H1 (cell line): ENCODE data around the gene COPS7A. TPM values are rescaled to one million over a fixed set of nuclear protein-coding genes. Genes with fewer than 3 reads are reported as not detected.

Experiments
- CTCF ChIA-PET: fragments of 300-600 bp; sonication (Branson Sonifier 250); formaldehyde crosslinking; loops from one replicate; lab custom pipeline; 2021; ENCODE audit not compliant: partially characterized antibody; lab: Charles Lee
- POLR2A ChIA-PET: fragments of 300-600 bp; sonication (Branson Sonifier 250); formaldehyde crosslinking; loops from one replicate; lab custom pipeline; 2021; ENCODE audit warnings: inconsistent platforms; ENCODE audit not compliant: partially characterized antibody; lab: Charles Lee
- DNase-seq, 2 experiments: peaks; one replicate each; pipeline versions ENCODE4 v3.0.0 to v3.0.0-alpha.2; 2010 to 2022; ENCODE audit warnings: low spot score in 2 of 2, low read depth in 1 of 2, mixed read lengths in 1 of 2
- FAIRE-seq: peaks from 2 replicates; lab custom pipeline; 2011; peaks lifted over from hg19 to GRCh38; lab: Jason Lieb, UNC
- H2AFZ ChIP-seq: 2 replicates; pipeline ENCODE4 v1.8.1; 2012; ENCODE audit warnings: low read length, inconsistent platforms
- H2AK5ac ChIP-seq: 2 replicates; pipeline ENCODE4 v1.6.1; 2013; ENCODE audit warnings: low read depth, low read length
- H2BK120ac ChIP-seq: replicated peaks from 2 replicates; pipeline ENCODE3; 2013; ENCODE audit warnings: low read depth, low read length, inconsistent platforms
- H2BK12ac ChIP-seq: 2 replicates; pipeline ENCODE4 v1.6.1; 2013; ENCODE audit warnings: low read depth, low read length
- H2BK15ac ChIP-seq: 2 replicates; pipeline ENCODE4 v1.6.1; 2013; ENCODE audit warnings: low read length
- H2BK20ac ChIP-seq: 2 replicates; pipeline ENCODE4 v1.6.1; 2013; ENCODE audit warnings: low read length
- H2BK5ac ChIP-seq: 2 replicates; pipeline ENCODE4 v1.6.1; 2013; ENCODE audit warnings: low read depth, low read length
- H3K14ac ChIP-seq: 2 replicates; pipeline ENCODE4 v1.6.1; 2013; ENCODE audit warnings: inconsistent platforms; ENCODE audit not compliant: insufficient read length
- H3K18ac ChIP-seq: 2 replicates; pipeline ENCODE4 v1.6.1; 2013; ENCODE audit warnings: low read length; ENCODE audit errors: extremely low read depth
- H3K23ac ChIP-seq: 2 replicates; pipeline ENCODE4 v1.6.1; 2013; ENCODE audit warnings: inconsistent platforms; ENCODE audit not compliant: insufficient read length
- H3K23me2 ChIP-seq: 2 replicates; pipeline ENCODE4 v1.6.1; 2013; ENCODE audit warnings: low read depth, low read length
- H3K27ac ChIP-seq: 2 replicates; pipeline ENCODE4 v1.6.1; 2011; ENCODE audit warnings: low read depth, low read length, inconsistent platforms
- H3K27me3 ChIP-seq, 4 experiments: replicated peaks in 1 of 4; 1 replicate in 1 of 4; 2 replicates in 3 of 4; pipeline versions ENCODE4 v1.6.1 to v1.8.1; 2011 to 2013; ENCODE audit warnings: low read length in 3 of 4, mild to moderate bottlenecking in 3 of 4, inconsistent platforms in 2 of 4, mixed read lengths in 2 of 4, moderate library complexity in 1 of 4; ENCODE audit not compliant: control insufficient read depth in 3 of 4, insufficient read depth in 3 of 4; ENCODE audit errors: extremely low read depth in 1 of 4
- H3K36me3 ChIP-seq, 4 experiments: 2 replicates each; pipeline versions ENCODE4 v1.6.1 to v1.8.1; 2011 to 2013; ENCODE audit warnings: mild to moderate bottlenecking in 4 of 4, low read length in 3 of 4, moderate library complexity in 2 of 4, control low read depth in 1 of 4, inconsistent platforms in 1 of 4; ENCODE audit not compliant: insufficient read depth in 4 of 4, control insufficient read depth in 2 of 4
- H3K4ac ChIP-seq: replicated peaks from 2 replicates; pipeline ENCODE3; 2013; ENCODE audit warnings: low read length, low read depth, mixed read lengths, inconsistent platforms; ENCODE audit not compliant: insufficient read length
- H3K4me1 ChIP-seq, 4 experiments: replicated peaks in 1 of 4; 1 replicate in 1 of 4; 2 replicates in 3 of 4; pipeline versions ENCODE4 v1.6.1 to v1.8.1; 2011 to 2013; ENCODE audit warnings: low read length in 3 of 4, inconsistent platforms in 2 of 4, mixed read lengths in 1 of 4; ENCODE audit not compliant: insufficient read depth in 4 of 4, control insufficient read depth in 3 of 4
- H3K4me2 ChIP-seq, 2 experiments: 2 replicates each; pipeline versions ENCODE4 v1.6.1 to v1.8.1; 2011 to 2013; ENCODE audit warnings: low read depth in 2 of 2, low read length in 2 of 2, control low read depth in 1 of 2, inconsistent platforms in 1 of 2, mild to moderate bottlenecking in 1 of 2; ENCODE audit not compliant: insufficient read depth in 1 of 2
- H3K4me3 ChIP-seq, 4 experiments: fragments of 200-600, 300-600 bp in 1 of 4; sonication (generic), shearing (Covaris generic), sonication (Bioruptor Twin) in 1 of 4; 2 replicates each; pipeline versions ENCODE4 v1.5.1 to v1.8.1; 2011 to 2016; ENCODE audit warnings: low read length in 4 of 4, low read depth in 3 of 4, control low read depth in 2 of 4, inconsistent platforms in 2 of 4, mild to moderate bottlenecking in 2 of 4, mixed read lengths in 1 of 4, moderate library complexity in 1 of 4; ENCODE audit not compliant: insufficient read depth in 2 of 4; ENCODE audit errors: extremely low read depth in 1 of 4
- H3K56ac ChIP-seq: replicated peaks from 2 replicates; pipeline ENCODE3; 2013; ENCODE audit warnings: low read depth, mild to moderate bottlenecking, mixed read lengths, low read length, inconsistent platforms; ENCODE audit not compliant: insufficient read length
- H3K79me1 ChIP-seq: 2 replicates; pipeline ENCODE4 v1.6.1; 2013; ENCODE audit warnings: low read depth, low read length, control low read depth
- H3K79me2 ChIP-seq, 2 experiments: 2 replicates each; pipeline versions ENCODE4 v1.6.1 to v1.8.1; 2012 to 2013; ENCODE audit warnings: low read length in 2 of 2, mild to moderate bottlenecking in 2 of 2, inconsistent platforms in 1 of 2; ENCODE audit not compliant: insufficient read depth in 2 of 2, control insufficient read depth in 1 of 2
- H3K9ac ChIP-seq, 4 experiments: replicated peaks in 1 of 4; 1 replicate in 1 of 4; 2 replicates in 3 of 4; pipeline versions ENCODE4 v1.6.1 to v1.8.1; 2011 to 2013; ENCODE audit warnings: low read depth in 3 of 4, low read length in 3 of 4, control low read depth in 2 of 4, mild to moderate bottlenecking in 2 of 4, moderate library complexity in 2 of 4, inconsistent platforms in 1 of 4; ENCODE audit errors: extremely low read depth in 1 of 4
- H3K9me3 ChIP-seq, 2 experiments: 2 replicates each; pipeline versions ENCODE4 v1.6.1 to v1.8.1; 2012 to 2013; ENCODE audit warnings: mild to moderate bottlenecking in 2 of 2, moderate library complexity in 2 of 2, control low read depth in 1 of 2, inconsistent platforms in 1 of 2, low read depth in 1 of 2, low read length in 1 of 2, mixed read lengths in 1 of 2; ENCODE audit not compliant: insufficient read depth in 2 of 2
- H4K20me1 ChIP-seq, 2 experiments: replicated peaks in 1 of 2; 2 replicates each; pipeline versions ENCODE3 to v1.8.1; 2011 to 2013; ENCODE audit warnings: inconsistent platforms in 2 of 2, low read length in 2 of 2, mild to moderate bottlenecking in 1 of 2; ENCODE audit not compliant: insufficient read depth in 2 of 2, control insufficient read depth in 1 of 2
- H4K5ac ChIP-seq: 2 replicates; pipeline ENCODE4 v1.6.1; 2013; ENCODE audit warnings: low read length, low read depth, mixed read lengths, inconsistent platforms; ENCODE audit not compliant: insufficient read length
- H4K8ac ChIP-seq: 2 replicates; pipeline ENCODE4 v1.8.0; 2013; ENCODE audit warnings: mild to moderate bottlenecking, moderate library complexity, low read length, inconsistent platforms; ENCODE audit not compliant: insufficient read depth; ENCODE audit errors: extremely low read depth
- H4K91ac ChIP-seq: replicated peaks from 2 replicates; pipeline ENCODE3; 2013; ENCODE audit warnings: low read length, mixed read lengths, inconsistent platforms; ENCODE audit not compliant: insufficient read length
- BRCA1 ChIP-seq: IDR thresholded peaks from 2 replicates; pipeline ENCODE4 v1.6.1; 2012; ENCODE audit warnings: low read depth, low read length, improper control_type of control experiment
- CEBPB ChIP-seq: IDR thresholded peaks from 2 replicates; pipeline ENCODE4 v1.6.1; 2012; ENCODE audit warnings: low read depth, low read length
- E2F6 ChIP-seq: IDR thresholded peaks from 2 replicates; pipeline ENCODE4 v1.6.1; 2012; ENCODE audit warnings: inconsistent platforms
- EP300 ChIP-seq, 2 experiments: IDR thresholded peaks; 1 replicate in 1 of 2; 2 replicates in 1 of 2; pipeline ENCODE4 v1.6.1; 2011 to 2012; ENCODE audit warnings: low read depth in 2 of 2, low read length in 2 of 2, mild to moderate bottlenecking in 2 of 2, borderline replicate concordance in 1 of 2, inconsistent platforms in 1 of 2, moderate library complexity in 1 of 2
- GABPA ChIP-seq: IDR thresholded peaks from 2 replicates; pipeline ENCODE4 v1.6.1; 2011; ENCODE audit warnings: mild to moderate bottlenecking, low read length, moderate library complexity, borderline replicate concordance; ENCODE audit not compliant: insufficient read depth
- KDM4A ChIP-seq: IDR thresholded peaks from one replicate; pipeline ENCODE4 v1.7.1; 2012; ENCODE audit warnings: low read depth, mild to moderate bottlenecking, moderate library complexity, low read length, inconsistent platforms; ENCODE audit not compliant: severe bottlenecking
- NANOG ChIP-seq: IDR thresholded peaks from 2 replicates; pipeline ENCODE4 v1.6.1; 2011; ENCODE audit warnings: low read length, low read depth, mild to moderate bottlenecking, inconsistent platforms; ENCODE audit not compliant: insufficient read depth, poor library complexity, severe bottlenecking
- POLR2A ChIP-seq, 2 experiments: IDR thresholded peaks; 1 replicate in 1 of 2; 2 replicates in 1 of 2; pipeline ENCODE4 v1.6.1; 2011; ENCODE audit warnings: low read depth in 2 of 2, low read length in 2 of 2, mild to moderate bottlenecking in 2 of 2; ENCODE audit errors: control extremely low read depth in 1 of 2
- RBBP5 ChIP-seq: IDR thresholded peaks from 2 replicates; pipeline ENCODE4 v1.7.1; 2012; ENCODE audit warnings: low read depth, mild to moderate bottlenecking, inconsistent platforms, low read length, moderate library complexity, borderline replicate concordance
- SIN3A ChIP-seq, 2 experiments: IDR thresholded peaks in 1 of 2; conservative IDR thresholded peaks in 1 of 2; 2 replicates each; pipeline ENCODE4 v1.6.1; 2011 to 2012; ENCODE audit warnings: low read length in 2 of 2, improper control_type of control experiment in 1 of 2, low read depth in 1 of 2, mild to moderate bottlenecking in 1 of 2
- SIX5 ChIP-seq: IDR thresholded peaks from 2 replicates; pipeline ENCODE4 v1.6.1; 2011; ENCODE audit warnings: mild to moderate bottlenecking, low read depth, low read length
- YY1 ChIP-seq: IDR thresholded peaks from 2 replicates; pipeline ENCODE4 v1.6.1; 2011; ENCODE audit warnings: low read depth, mild to moderate bottlenecking, low read length
- ZNF274 ChIP-seq: IDR thresholded peaks from 2 replicates; pipeline ENCODE4 v1.7.0; 2012; ENCODE audit warnings: low read length, borderline replicate concordance; ENCODE audit errors: extremely low read depth
- WGBS, 2 experiments: shearing (Covaris generic) in 1 of 2; methylation state at CpG; one replicate each; pipeline versions ENCODE4 v1.1.6 to v1.1.7; 2013 to 2015; ENCODE audit warnings: low lambda C conversion rate in 2 of 2, mixed read lengths in 2 of 2, inconsistent platforms in 1 of 2, low coverage in 1 of 2, missing lambda C conversion rate in 1 of 2; ENCODE audit not compliant: insufficient replicate concordance in 2 of 2, insufficient coverage in 1 of 2, insufficient read length in 1 of 2; ENCODE audit errors: extremely low coverage in 1 of 2, missing lambda C conversion rate in 1 of 2; 5-methylcytosine and 5-hydroxymethylcytosine counted together
- polyA plus RNA-seq, 7 experiments: library from polyadenylated mRNA; depleted of rRNA in 3 of 7; stranded (reverse) in 5 of 7; unstranded in 2 of 7; fragments of >200 nt in 5 of 7; fragments of 200-250 nt in 2 of 7; gene quantifications; 1 replicate in 5 of 7; 2 replicates in 1 of 7; 4 replicates in 1 of 7; pipeline versions ENCODE4 v1.2.1 to v1.2.3, GENCODE V29; 2011 to 2013; ENCODE audit warnings: missing spikeins in 2 of 7, mixed read lengths in 2 of 7
- total RNA-seq: library from RNA; stranded (reverse); fragmentation: NEBNext Ultra II Directional; extraction: Animal tissue kit (Norgen Biotek cat#: 25700); gene quantifications from 2 replicates; pipeline ENCODE4 v1.2.1, GENCODE V29; 2021

The COPS7A gene
- total and polyA plus RNA-seq, 2 of the 8 experiments (the other 6 are each of a cell fraction or from before 2014, with no cell fraction given), result 44.5 to 95.9 TPM

GRCh38 chr12:6716874-6717437, 6.9 kb upstream of the COPS7A start:
- Histone ChIP-seq H3K79me2 (no peaks in the 10 kb centered on the region), H4K8ac (no peak overlapping the region), H2AK5ac (no peak overlapping the region), H2BK15ac (no peak overlapping the region), H3K14ac (no peak overlapping the region), H3K9me3 (no peaks in the 10 kb centered on the region), H3K36me3 (no peaks in the 10 kb centered on the region), H4K20me1 (no peaks in the 10 kb centered on the region), H3K56ac (no peak overlapping the region), H3K4ac (no peak overlapping the region), H3K18ac (no peak overlapping the region), H2BK5ac (no peak overlapping the region), H2BK120ac (no peak overlapping the region), H2AFZ (no peak overlapping the region), H3K79me1 (no peaks in the 10 kb centered on the region), H3K27me3 (no peaks in the 10 kb centered on the region; a peak in 1 of 7 replicates), H4K5ac (no peak overlapping the region), H3K9ac (no peak overlapping the region), H2BK12ac (no peak overlapping the region), H2BK20ac (no peak overlapping the region), H4K91ac (no peak overlapping the region), H3K4me3 (no peak overlapping the region), H3K23ac (no peak overlapping the region), H3K4me1 (no peaks in the 10 kb centered on the region), H3K4me2 (no peak overlapping the region), H3K27ac (no peak overlapping the region), H3K23me2 (no peaks in the 10 kb centered on the region)
- WGBS, 2 experiments, result 95% methylated on average over 8 of the region's 10 CpGs; no CpG with 5 or more reads in 1 of the 2 experiments
- ChIA-PET POLR2A (interaction anchor here (0.6 to 1.5 kb wide), 3 partner anchors 36 to 221 kb away, joined by 3 read pairs; partner anchors contain the start of gene MLF2), CTCF (interaction anchor here (1.1 to 1.5 kb wide), 2 partner anchors 13 to 175 kb away, joined by 3 to 5 read pairs; no protein-coding TSS in a partner anchor)
- no peak for FAIRE-seq
- DNase-seq, result no peak
- no peak for TF ChIP-seq POLR2A (IDR thresholded peaks at IDR 0.05; ENCODE audit: control extremely low read depth in 1 of 2, low read depth in 2 of 2, low read length in 2 of 2)
- TF ChIP-seq E2F6, result no peak
- TF ChIP-seq ZNF274, result no peak
- TF ChIP-seq RBBP5, result no peak
- TF ChIP-seq KDM4A, result no peak
- TF ChIP-seq SIX5, result no peak
- TF ChIP-seq NANOG, result no peak
- TF ChIP-seq GABPA, result no peak
- no peak for TF ChIP-seq YY1
- TF ChIP-seq CEBPB, result no peak
- TF ChIP-seq SIN3A (conservative IDR thresholded peaks at IDR 0.05 in 1 of 2, IDR thresholded peaks at IDR 0.05 in 1 of 2; ENCODE audit: low read depth in 1 of 2, low read length in 2 of 2), result no peak
- no peak for TF ChIP-seq BRCA1
- TF ChIP-seq EP300 (IDR thresholded peaks at IDR 0.05; ENCODE audit: borderline replicate concordance in 1 of 2, low read depth in 2 of 2, low read length in 2 of 2), result no peak
